HEK293 (cell line): ENCODE data around the gene SETD1A.
A peak's percentile ranks its signal among the peaks of the same experiment; 100 is the strongest.

ENCODE experiments used
- CTCF ChIA-PET: fragments of 350-600 bp; formaldehyde crosslinking; extraction: SDS; loops from one replicate; lab custom pipeline; 2021; ENCODE audit warnings: antibody characterized with exemption; lab: Yijun Ruan, JAX
- POLR2A ChIA-PET: fragments of 300-600 bp; formaldehyde crosslinking; extraction: SDS; loops from one replicate; lab custom pipeline; 2020; ENCODE audit warnings: antibody characterized with exemption, inconsistent platforms; lab: Yijun Ruan, JAX
- H3K27ac ChIP-seq: fragments of 200-500 bp; sonication (Bioruptor generic); 2 replicates; pipeline ENCODE4 v1.5.1; 2014; ENCODE audit warnings: low read depth, low read length, control low read depth, inconsistent platforms; ENCODE audit errors: extremely low read depth
- H3K36me3 ChIP-seq, 2 experiments: fragments of 200-500 bp in 1 of 2; sonication (Bioruptor generic) in 1 of 2; 1 replicate in 1 of 2; 2 replicates in 1 of 2; pipeline ENCODE4 v1.5.1; 2014 to 2017; ENCODE audit warnings: inconsistent platforms in 2 of 2, low read length in 2 of 2; ENCODE audit not compliant: control insufficient read depth in 2 of 2, insufficient read depth in 1 of 2
- H3K4me1 ChIP-seq: fragments of 200-500 bp; sonication (Bioruptor generic); 2 replicates; pipeline ENCODE4 v1.5.1; 2014; ENCODE audit warnings: mild to moderate bottlenecking, low read length, inconsistent platforms; ENCODE audit not compliant: control insufficient read depth, insufficient read depth
- H3K4me3 ChIP-seq: 2 replicates; pipeline ENCODE4 v1.5.1; 2011; ENCODE audit warnings: low read depth, mild to moderate bottlenecking, control low read depth, low read length, moderate library complexity
- H3K9me3 ChIP-seq: fragments of 200-500 bp; sonication (Bioruptor generic); 2 replicates; pipeline ENCODE4 v1.5.1; 2014; ENCODE audit warnings: low read depth, low read length, inconsistent platforms; ENCODE audit not compliant: control insufficient read depth, insufficient read depth
- CTCF ChIP-seq: fragments of 450-650 bp; formaldehyde crosslinking; IDR thresholded peaks from 2 replicates; pipeline ENCODE4 v1.5.1; 2016; ENCODE audit warnings: missing biosample characterization, missing genetic modification characterization
- GLIS1 ChIP-seq: fragments of 450-650 bp; formaldehyde crosslinking; IDR thresholded peaks from 2 replicates; pipeline ENCODE4 v1.5.1; 2016; ENCODE audit warnings: missing biosample characterization, missing genetic modification characterization
- GLIS2 ChIP-seq: fragments of 450-650 bp; formaldehyde crosslinking; IDR thresholded peaks from 2 replicates; pipeline ENCODE4 v1.5.1; 2016; ENCODE audit warnings: missing biosample characterization, missing genetic modification characterization
- HIC1 ChIP-seq: fragments of 450-650 bp; formaldehyde crosslinking; IDR thresholded peaks from 2 replicates; pipeline ENCODE4 v1.5.1; 2016; ENCODE audit warnings: missing biosample characterization, missing genetic modification characterization
- IKZF3 ChIP-seq: fragments of 450-650 bp; IDR thresholded peaks from 2 replicates; pipeline ENCODE4 v1.5.0; 2018; ENCODE audit warnings: missing biosample characterization, mild to moderate bottlenecking, missing genetic modification characterization, moderate library complexity
- INSM2 ChIP-seq: fragments of 450-650 bp; formaldehyde crosslinking; IDR thresholded peaks from 2 replicates; pipeline ENCODE4 v1.5.1; 2016; ENCODE audit warnings: missing biosample characterization, missing genetic modification characterization
- PRDM1 ChIP-seq: fragments of 450-650 bp; formaldehyde crosslinking; IDR thresholded peaks from 2 replicates; pipeline ENCODE4; 2016; ENCODE audit warnings: missing biosample characterization, missing genetic modification characterization
- PRDM10 ChIP-seq: fragments of 450-650 bp; formaldehyde crosslinking; IDR thresholded peaks from 2 replicates; pipeline ENCODE4 v1.5.1; 2016; ENCODE audit warnings: missing biosample characterization, missing genetic modification characterization
- SP7 ChIP-seq: fragments of 450-650 bp; formaldehyde crosslinking; IDR thresholded peaks from 2 replicates; pipeline ENCODE4 v1.5.1; 2016; ENCODE audit warnings: missing biosample characterization, missing genetic modification characterization
- ZBTB17 ChIP-seq: fragments of 450-650 bp; formaldehyde crosslinking; IDR thresholded peaks from 2 replicates; pipeline ENCODE4 v1.5.1; 2016; ENCODE audit warnings: missing biosample characterization, missing genetic modification characterization
- ZBTB48 ChIP-seq: fragments of 450-650 bp; formaldehyde crosslinking; IDR thresholded peaks from 2 replicates; pipeline ENCODE4 v1.5.1; 2016; ENCODE audit warnings: missing biosample characterization, missing genetic modification characterization
- ZBTB8A ChIP-seq: fragments of 450-650 bp; formaldehyde crosslinking; IDR thresholded peaks from 2 replicates; pipeline ENCODE4 v1.5.1; 2016; ENCODE audit warnings: missing biosample characterization, missing genetic modification characterization
- ZNF2 ChIP-seq: fragments of 450-650 bp; formaldehyde crosslinking; IDR thresholded peaks from 2 replicates; pipeline ENCODE4 v1.5.1; 2016; ENCODE audit warnings: missing biosample characterization, missing genetic modification characterization
- ZNF24 ChIP-seq: fragments of 450-650 bp; formaldehyde crosslinking; IDR thresholded peaks from 2 replicates; pipeline ENCODE4 v1.5.1; 2016; ENCODE audit warnings: missing biosample characterization, missing genetic modification characterization
- ZNF335 ChIP-seq: fragments of 450-650 bp; formaldehyde crosslinking; conservative IDR thresholded peaks from 2 replicates; pipeline ENCODE4 v1.5.1; 2016; ENCODE audit warnings: missing biosample characterization, missing genetic modification characterization
- ZNF391 ChIP-seq: fragments of 450-650 bp; formaldehyde crosslinking; IDR thresholded peaks from 2 replicates; pipeline ENCODE4 v1.5.1; 2016; ENCODE audit warnings: low read depth, missing biosample characterization, missing genetic modification characterization, borderline replicate concordance
- ZNF600 ChIP-seq: fragments of 450-650 bp; formaldehyde crosslinking; IDR thresholded peaks from 2 replicates; pipeline ENCODE4 v1.5.1; 2016; ENCODE audit warnings: missing biosample characterization, missing genetic modification characterization
- ZNF610 ChIP-seq: fragments of 450-650 bp; formaldehyde crosslinking; IDR thresholded peaks from 2 replicates; pipeline ENCODE4 v1.5.1; 2016; ENCODE audit warnings: missing biosample characterization, missing genetic modification characterization, borderline replicate concordance
- ZNF654 ChIP-seq: fragments of 450-650 bp; formaldehyde crosslinking; IDR thresholded peaks from 2 replicates; pipeline ENCODE4 v1.5.1; 2016; ENCODE audit warnings: low read depth, missing biosample characterization, missing genetic modification characterization
- ZNF692 ChIP-seq: fragments of 450-650 bp; formaldehyde crosslinking; IDR thresholded peaks from 2 replicates; pipeline ENCODE4 v1.5.1; 2016; ENCODE audit warnings: missing biosample characterization, missing genetic modification characterization
- ZNF76 ChIP-seq: fragments of 450-650 bp; formaldehyde crosslinking; IDR thresholded peaks from 2 replicates; pipeline ENCODE4; 2016; ENCODE audit warnings: low read depth, missing biosample characterization, missing genetic modification characterization, borderline replicate concordance
- ZNF843 ChIP-seq: fragments of 450-650 bp; formaldehyde crosslinking; IDR thresholded peaks from 2 replicates; pipeline ENCODE4 v1.5.1; 2016; ENCODE audit warnings: missing biosample characterization, missing genetic modification characterization
- ZSCAN23 ChIP-seq: fragments of 450-650 bp; formaldehyde crosslinking; IDR thresholded peaks from 2 replicates; pipeline ENCODE4 v1.5.1; 2016; ENCODE audit warnings: missing biosample characterization, missing genetic modification characterization
- ZXDB ChIP-seq: fragments of 450-650 bp; formaldehyde crosslinking; IDR thresholded peaks from 2 replicates; pipeline ENCODE4 v1.5.1; 2016; ENCODE audit warnings: missing biosample characterization, missing genetic modification characterization

The SETD1A gene

GRCh38 chr16:30953511-30954124 lies 3.9 kb upstream of the SETD1A start:
- Histone ChIP-seq H3K4me3 (no peak overlapping the region), H3K9me3 (no peaks in the 10 kb centered on the region), H3K4me1 (peaks cover 2% of the 10 kb centered on the region; the same call in 1 of the 2 replicates), H3K36me3 (peaks cover 0 to 2% of the 10 kb centered on the region in 2 experiments; a peak in 1 of 3 replicates), H3K27ac (no peak overlapping the region)
- CTCF ChIA-PET, result interaction anchor here (0.5 to 5.3 kb wide), 46 partner anchors 9 to 1312 kb away, joined by 3 to 74 read pairs (median 4); partner anchors contain the start of genes FBXL19, HIRIP3, HSD3B7 and KAT8
- POLR2A ChIA-PET, result interaction anchor here (0.6 to 1.5 kb wide), 15 partner anchors 11 to 1105 kb away, joined by 3 to 7 read pairs (median 3); partner anchors contain the start of genes ARMC5, KAT8, ZNF646 and ZNF668
- TF ChIP-seq ZNF76 (peak; percentile 58; the same call in 1 of the 2 replicates), ZNF692 (tag by site-specific recombination) (peak; percentile 83), ZNF654 (tag by site-specific recombination) (peak; percentile 81), SP7 (tag by site-specific recombination) (peak; percentile 45; the same call in 1 of the 2 replicates), CTCF (tag by site-specific recombination) (peak; percentile 97), ZNF2 (peak; percentile 98), HIC1 (peak; percentile 57; the same call in 1 of the 2 replicates), ZBTB17 (tag by site-specific recombination) (peak; percentile 52), GLIS2 (peak; percentile 53), GLIS1 (peak; percentile 26; the same call in 1 of the 2 replicates), INSM2 (tag by site-specific recombination) (peak; percentile 48; the same call in 1 of the 2 replicates), PRDM1 (tag by site-specific recombination) (no peak), ZNF600 (no peak), IKZF3 (peak; percentile 66), ZBTB8A (tag by site-specific recombination) (peak; percentile 36; the same call in 1 of the 2 replicates), ZBTB48 (tag by site-specific recombination) (peak; percentile 28; the same call in 1 of the 2 replicates), PRDM10 (tag by site-specific recombination) (0 out of 2 replicates have a peak, but pooled peaks have one; percentile 22), ZNF843 (tag by site-specific recombination) (0 out of 2 replicates have a peak, but pooled peaks have one; percentile 30), ZNF391 (tag by site-specific recombination) (0 out of 2 replicates have a peak, but pooled peaks have one; percentile 37), ZNF610 (tag by site-specific recombination) (peak; percentile 78; the same call in 1 of the 2 replicates), ZXDB (peak; percentile 82), ZNF335 (tag by site-specific recombination) (peak; percentile 37), ZNF24 (tag by site-specific recombination) (0 out of 2 replicates have a peak, but pooled peaks have one; percentile 16), ZSCAN23 (tag by site-specific recombination) (no peak; the same call in 1 of the 2 replicates)
